ENCODE measurements around the gene ZNF785.
"Not testable (repeated sequence)": the region's sequence is repeated elsewhere in the genome, so short reads cannot be mapped to it uniquely, and the experiment has no call there.

ZNF785 gene

GRCh38 chr16:30561089-30561816 is 24.2 kb downstream of the ZNF785 start:
- no peak for DNase-seq

- no peak for DNase-seq
Observed at GRCh38 chr16:30559690-30560089, 25.8 kb downstream of the ZNF785 start.

- DNase-seq = no peak
Observed at GRCh38 chr16:30558789-30559377, 26.6 kb downstream of the ZNF785 start.

GRCh38 chr16:30557957-30558788 is 27.3 kb downstream of the ZNF785 start, which contains the start of gene ZNF764:
Gene ZNF764 (minus strand): TSS chr16:30558374. CDS start chr16:30558182, 192 bp downstream.
- DNase-seq = peak; percentile 96

GRCh38 chr16:30557707-30557956 is 27.9 kb downstream of the ZNF785 start:
- DNase-seq = no peak

- DNase-seq = no peak
Observed at GRCh38 chr16:30556125-30556473, 29.4 kb downstream of the ZNF785 start.

GRCh38 chr16:30555315-30556124 is 30.0 kb downstream of the ZNF785 start:
- DNase-seq = no peak

- no peak for DNase-seq
Observed at GRCh38 chr16:30554557-30555314, 30.8 kb downstream of the ZNF785 start.

GRCh38 chr16:30553393-30553899 is 32.1 kb downstream of the ZNF785 start:
- DNase-seq = no peak

- DNase-seq = no peak
Observed at GRCh38 chr16:30552956-30553355, 32.5 kb downstream of the ZNF785 start.

GRCh38 chr16:30551781-30552180 is 33.7 kb downstream of the ZNF785 start:
- DNase-seq = peak; percentile 89

GRCh38 chr16:30548416-30549253 is 36.9 kb downstream of the ZNF785 start:
- no peak for DNase-seq

- DNase-seq = no peak
Observed at GRCh38 chr16:30546115-30546514, 39.4 kb downstream of the ZNF785 start.

- no peak for DNase-seq
Observed at GRCh38 chr16:30543067-30543466, 42.4 kb downstream of the ZNF785 start.

- no peak for DNase-seq
Observed at GRCh38 chr16:30541502-30542329, 43.8 kb downstream of the ZNF785 start.

GRCh38 chr16:30540916-30541464 is 44.5 kb downstream of the ZNF785 start:
- not testable (repeated sequence) for DNase-seq

GRCh38 chr16:30539986-30540526 is 45.4 kb downstream of the ZNF785 start:
- DNase-seq = not testable (repeated sequence)

GRCh38 chr16:30539000-30539964 is 46.2 kb downstream of the ZNF785 start:
- DNase-seq = no peak
